ENCODE results near the gene ARHGEF37.
A peak's percentile ranks its signal among the peaks of the same experiment; 100 is the strongest.

ARHGEF37 gene

GRCh38 chr5:149604321-149604720 is 23.0 kb downstream of the ARHGEF37 start:
- no peak for DNase-seq

GRCh38 chr5:149605354-149605997 is 24.2 kb downstream of the ARHGEF37 start:
- DNase-seq = no peak

- DNase-seq = no peak
Measured at GRCh38 chr5:149605998-149606724, 24.9 kb downstream of the ARHGEF37 start.

GRCh38 chr5:149608936-149609545 is 27.7 kb downstream of the ARHGEF37 start:
- no peak for DNase-seq

GRCh38 chr5:149609640-149610219 is 28.4 kb downstream of the ARHGEF37 start:
- no peak for DNase-seq

- no peak for DNase-seq
Measured at GRCh38 chr5:149610589-149611255, 29.4 kb downstream of the ARHGEF37 start.

GRCh38 chr5:149611326-149611725 is 30.0 kb downstream of the ARHGEF37 start:
- no peak for DNase-seq

GRCh38 chr5:149614034-149614907 is 33.0 kb downstream of the ARHGEF37 start:
- no peak for DNase-seq

GRCh38 chr5:149615976-149616375 is 34.7 kb downstream of the ARHGEF37 start:
- DNase-seq = no peak

GRCh38 chr5:149616727-149617285 is 35.5 kb downstream of the ARHGEF37 start:
- no peak for DNase-seq

- DNase-seq = no peak
Measured at GRCh38 chr5:149617760-149618306, 36.5 kb downstream of the ARHGEF37 start.

GRCh38 chr5:149618581-149619248 is 37.4 kb downstream of the ARHGEF37 start:
- peak; percentile 67 for DNase-seq

GRCh38 chr5:149621415-149622098 is 40.3 kb downstream of the ARHGEF37 start:
- DNase-seq = no peak

GRCh38 chr5:149622466-149622865 is 41.2 kb downstream of the ARHGEF37 start:
- DNase-seq = no peak

GRCh38 chr5:149623473-149623872 is 42.2 kb downstream of the ARHGEF37 start:
- no peak for DNase-seq

GRCh38 chr5:149627070-149627469 is 45.8 kb downstream of the ARHGEF37 start:
- no peak for DNase-seq

GRCh38 chr5:149628221-149628620 is 46.9 kb downstream of the ARHGEF37 start:
- no peak for DNase-seq

GRCh38 chr5:149628846-149629388 is 47.6 kb downstream of the ARHGEF37 start:
- DNase-seq = no peak

- no peak for DNase-seq
Measured at GRCh38 chr5:149629421-149629820, 48.1 kb downstream of the ARHGEF37 start.

GRCh38 chr5:149630337-149630736 is 49.0 kb downstream of the ARHGEF37 start:
- no peak for DNase-seq

Data from midbrain (tissue), 1 donor.